Esophagus squamous epithelium (tissue), 5 donors: ENCODE results near the gene FRMD4A. TPM values are rescaled to one million over a fixed set of nuclear protein-coding genes. Genes with fewer than 3 reads are reported as not detected.

Experiments
- DNase-seq: peaks from one replicate; lab custom pipeline; 2025; lab: John Stamatoyannopoulos, UW
- H3K27ac ChIP-seq, 4 donors: fragments of 200-600 bp; sonication (generic); one replicate each; pipeline ENCODE4 v1.5.1; 2016 to 2019; ENCODE audit warnings: mild to moderate bottlenecking in 1 of 4
- H3K27me3 ChIP-seq, 4 donors: fragments of 200-600 bp; sonication (generic); 1 replicate in 3 of 4; 2 replicates in 1 of 4; pipeline versions ENCODE4 v1.5.1 to v1.6.0; 2017 to 2021; ENCODE audit warnings: antibody characterized with exemption in 1 of 4
- H3K36me3 ChIP-seq, 3 donors: fragments of 200-600 bp; sonication (generic); one replicate each; pipeline ENCODE4 v1.5.1; 2016 to 2019
- H3K4me1 ChIP-seq, 3 donors: fragments of 200-600 bp; sonication (generic); one replicate each; pipeline ENCODE4 v1.5.1; 2017 to 2019
- H3K4me3 ChIP-seq, 4 donors: fragments of 200-600 bp; sonication (generic); 1 replicate in 3 of 4; 2 replicates in 1 of 4; pipeline ENCODE4 v1.5.1; 2016 to 2019; ENCODE audit warnings: mild to moderate bottlenecking in 2 of 4, moderate library complexity in 1 of 4
- H3K9me3 ChIP-seq, 3 donors: fragments of 200-600 bp; sonication (generic); one replicate each; pipeline ENCODE4 v1.5.1; 2016 to 2019
- CTCF ChIP-seq, 6 experiments: fragments of 450-650 bp in 4 of 6; fragments of 200-600 bp in 2 of 6; sonication (generic) in 2 of 6; IDR thresholded peaks; one replicate each; pipeline ENCODE4 v1.5.1; 2016 to 2019; ENCODE audit warnings: antibody characterized with exemption in 6 of 6, mild to moderate bottlenecking in 4 of 6, moderate library complexity in 4 of 6
- POLR2A ChIP-seq, 4 donors: fragments of 450-650 bp; IDR thresholded peaks; one replicate each; pipeline ENCODE4 v1.6.1; 2017; ENCODE audit warnings: antibody characterized with exemption in 4 of 4, mild to moderate bottlenecking in 4 of 4, moderate library complexity in 3 of 4
- WGBS, 2 donors: methylation state at CpG; one replicate each; pipeline ENCODE4 v1.1.5; 2018; 5-methylcytosine and 5-hydroxymethylcytosine counted together
- intact Hi-C: fragments of 100-400 bp; cut with DNase I; formaldehyde crosslinking; loops from one replicate; pipeline ENCODE4 v1.15.0; 2022
- total RNA-seq, 4 donors: library from RNA; depleted of rRNA; stranded (reverse); fragments of >200 nt; gene quantifications; one replicate each; pipeline ENCODE4 v1.1.0, GENCODE V29; 2016
- donor health status: DM: yes; HTN: yes; CAD: no.

Gene FRMD4A
- total RNA-seq, 4 donors from 2014 or later: 7.3 to 15.3 (median 8.6) TPM

GRCh38 chr10:14172336-14172950, 158.3 kb downstream of the FRMD4A start:
- Histone ChIP-seq H3K4me3 (no peak overlapping the region), H3K9me3 (no peaks in the 10 kb centered on the region), H3K36me3 (no peaks in the 10 kb centered on the region), H3K27ac (no peak overlapping the region), H3K27me3 (peaks cover 0 to 87% (median 0%) of the 10 kb centered on the region in 4 donors), H3K4me1 (peaks cover 0 to 14% (median 9%) of the 10 kb centered on the region in 3 donors)
- intact Hi-C loops: no loop called here
- DNase-seq: no peak
- 87 to 94% methylated on average over 12 to 13 of the region's 13 CpGs for WGBS, 2 donors
- TF ChIP-seq POLR2A (IDR thresholded peaks at IDR 0.05) (no peak), CTCF (IDR thresholded peaks at IDR 0.05) (no peak)

- no peaks in the 10 kb centered on the region for H3K36me3 ChIP-seq
Measured at GRCh38 chr10:14171336-14171735, 159.4 kb downstream of the FRMD4A start.

GRCh38 chr10:14163377-14164086, 167.2 kb downstream of the FRMD4A start:
- H3K4me3 ChIP-seq: peak overlapping the region in 1 of 4 donors; percentile 3
- H3K27me3 ChIP-seq: peaks cover 0 to 49% (median 0%) of the 10 kb centered on the region in 4 donors
- WGBS, 2 donors: 45 to 53% methylated on average over 16 to 20 of the region's 20 CpGs
- no peak for TF ChIP-seq CTCF (IDR thresholded peaks at IDR 0.05)
- TF ChIP-seq POLR2A (IDR thresholded peaks at IDR 0.05): no peak
- H3K4me1 ChIP-seq: peaks cover 0 to 6% (median 0%) of the 10 kb centered on the region in 3 donors
- DNase-seq: no peak
- no peaks in the 10 kb centered on the region for H3K36me3 ChIP-seq
- intact Hi-C loops: no loop called here
- H3K27ac ChIP-seq: no peak overlapping the region
- H3K9me3 ChIP-seq: no peaks in the 10 kb centered on the region

More at GRCh38 chr10:14171336-14171735, 159.4 kb downstream of the FRMD4A start:
- Histone ChIP-seq H3K4me3 (no peak overlapping the region), H3K4me1 (peaks cover 0 to 14% (median 9%) of the 10 kb centered on the region in 3 donors), H3K27ac (no peak overlapping the region), H3K9me3 (no peaks in the 10 kb centered on the region), H3K27me3 (peaks cover 0 to 76% (median 0%) of the 10 kb centered on the region in 4 donors)
- DNase-seq: no peak
- TF ChIP-seq POLR2A (IDR thresholded peaks at IDR 0.05) (no peak), CTCF (IDR thresholded peaks at IDR 0.05) (no peak)
- intact Hi-C loops: no loop called here
- WGBS, 2 donors: 100% methylated on average over 1 of the region's 1 CpG

GRCh38 chr10:14162629-14163344, 167.9 kb downstream of the FRMD4A start:
- H3K9me3 ChIP-seq: no peaks in the 10 kb centered on the region
- no peak overlapping the region for H3K27ac ChIP-seq
- peaks cover 0 to 6% (median 0%) of the 10 kb centered on the region in 3 donors for H3K4me1 ChIP-seq
- WGBS, 2 donors: 24 to 41% methylated on average over 4 to 5 of the region's 5 CpGs
- intact Hi-C loops: no loop called here
- H3K4me3 ChIP-seq: peak overlapping the region in 2 of 4 donors; percentile 0 to 3
- DNase-seq: no peak
- H3K27me3 ChIP-seq: peaks cover 0 to 51% (median 0%) of the 10 kb centered on the region in 4 donors
- no peaks in the 10 kb centered on the region for H3K36me3 ChIP-seq
- TF ChIP-seq POLR2A (IDR thresholded peaks at IDR 0.05) (no peak), CTCF (IDR thresholded peaks at IDR 0.05) (no peak)
